CD4-positive, alpha-beta T cell (primary cell): ENCODE measurements around the gene SLC39A10. TPM values are rescaled to one million over a fixed set of nuclear protein-coding genes. Genes with fewer than 3 reads are reported as not detected.
"Not testable (repeated sequence)": the region's sequence is repeated elsewhere in the genome, so short reads cannot be mapped to it uniquely, and the experiment has no call there.

Experiments used
- ATAC-seq: fragments of 200-7000 bp; cut with Tn5 transposase; one replicate; pipeline ENCODE4 v1.10.0; 2022; ENCODE audit warnings: mild to moderate bottlenecking; ENCODE audit not compliant: poor library complexity
- CTCF ChIA-PET: fragments of 350-600 bp; sonication (Branson Sonifier 250); formaldehyde crosslinking; loops from one replicate; lab custom pipeline; 2021; ENCODE audit warnings: antibody characterized with exemption, inconsistent platforms; lab: Charles Lee
- POLR2A ChIA-PET: fragments of 350-600 bp; sonication (Branson Sonifier 250); formaldehyde crosslinking; loops from one replicate; lab custom pipeline; 2021; ENCODE audit warnings: antibody characterized with exemption, inconsistent platforms; lab: Charles Lee
- DNase-seq, 14 experiments: peaks; one replicate each; pipeline ENCODE4 v3.0.0-alpha.2; 2013 to 2020; ENCODE audit warnings: mixed read lengths in 2 of 14
- H3K27ac ChIP-seq, 2 donors: one replicate each; pipeline versions ENCODE4 v1.5.1 to v1.7.0; 2013; ENCODE audit warnings: low read length in 2 of 2, low read depth in 1 of 2, mild to moderate bottlenecking in 1 of 2
- H3K27me3 ChIP-seq, 2 experiments: 1 replicate in 1 of 2; 2 replicates in 1 of 2; pipeline versions ENCODE4 v1.6.1 to v1.7.0; 2013; ENCODE audit warnings: low read length in 2 of 2, control low read depth in 1 of 2, mild to moderate bottlenecking in 1 of 2, moderate library complexity in 1 of 2; ENCODE audit not compliant: insufficient read depth in 2 of 2, control insufficient read depth in 1 of 2
- H3K36me3 ChIP-seq: one replicate; pipeline ENCODE4 v1.6.1; 2013; ENCODE audit warnings: low read length, control low read depth; ENCODE audit not compliant: insufficient read depth
- H3K4me1 ChIP-seq: one replicate; pipeline ENCODE4 v1.6.1; 2013; ENCODE audit warnings: low read length, control low read depth; ENCODE audit not compliant: insufficient read depth
- H3K4me3 ChIP-seq: one replicate; pipeline ENCODE4 v1.5.1; 2013; ENCODE audit warnings: mild to moderate bottlenecking, low read length, moderate library complexity
- H3K9me3 ChIP-seq, 2 experiments: 1 replicate in 1 of 2; 2 replicates in 1 of 2; pipeline versions ENCODE4 v1.6.1 to v1.7.0; 2013; ENCODE audit warnings: low read length in 2 of 2, mild to moderate bottlenecking in 2 of 2, control low read depth in 1 of 2, moderate library complexity in 1 of 2; ENCODE audit not compliant: control insufficient read depth in 1 of 2, insufficient read depth in 1 of 2
- H3K27ac Mint-ChIP-seq: one replicate; pipeline ENCODE4 v1.8.0; 2020; ENCODE audit warnings: mixed read lengths
- H3K27me3 Mint-ChIP-seq: one replicate; pipeline ENCODE4 v1.8.0; 2021; ENCODE audit warnings: mixed read lengths
- H3K36me3 Mint-ChIP-seq: one replicate; pipeline ENCODE4 v1.8.0; 2021; ENCODE audit warnings: low read depth, mixed read lengths
- H3K4me1 Mint-ChIP-seq: one replicate; pipeline ENCODE4 v1.8.0; 2021; ENCODE audit warnings: low read depth, mixed read lengths
- H3K4me3 Mint-ChIP-seq: one replicate; pipeline ENCODE4 v1.8.0; 2020; ENCODE audit warnings: mild to moderate bottlenecking, mixed read lengths
- H3K9me3 Mint-ChIP-seq: one replicate; pipeline ENCODE4 v1.8.0; 2020; ENCODE audit warnings: mixed read lengths
- intact Hi-C, 2 experiments: fragments of 100-400 bp; cut with DNase I in 1 of 2; cut with micrococcal nuclease in 1 of 2; formaldehyde crosslinking; loops; one replicate each; pipeline versions ENCODE4 v1.15.1 to v1.9.0; 2023 to 2025; cut with DNase I, micrococcal nuclease
- total RNA-seq, 174 experiments: library from RNA in 2 of 174; stranded (reverse) in 2 of 174; gene quantifications; one replicate each; pipeline ENCODE4 v1.2.3 and lab custom pipeline; 2021 to 2026
- TF ChIP-seq, protein P1 (sequence below): fragments of 200-600 bp; IDR thresholded peaks from one replicate; pipeline ENCODE4 v1.8.0; 2022; ENCODE audit warnings: antibody characterized with exemption, mild to moderate bottlenecking

The SLC39A10 gene
- total RNA-seq, 2 experiments from 2014 or later: 38.2 to 39.4 TPM

DNA sequence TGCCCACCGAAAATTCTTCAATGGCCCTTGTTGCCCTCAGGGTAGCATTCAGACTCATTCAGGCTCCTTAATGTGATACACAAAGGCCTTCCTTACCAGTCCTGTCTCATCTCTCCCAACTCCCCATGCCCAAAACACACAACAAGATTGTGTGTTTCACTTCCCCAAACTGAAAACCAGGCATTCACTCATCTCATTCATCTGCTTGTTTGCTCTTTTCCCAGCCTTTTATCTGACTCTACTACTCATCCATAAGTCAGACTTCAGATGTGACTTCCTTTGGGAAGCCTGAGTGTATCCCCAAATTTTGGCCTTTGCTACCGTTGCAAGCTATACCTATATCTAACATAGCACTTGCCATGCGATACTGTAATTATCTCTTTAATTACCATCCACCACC, 9.7 kb upstream of the SLC39A10 start:
- Histone ChIP-seq H3K4me1 (peaks cover 3% of the 10 kb centered on the region), H3K9me3 (no peaks in the 10 kb centered on the region), H3K27me3 (no peaks in the 10 kb centered on the region), H3K36me3 (no peaks in the 10 kb centered on the region), H3K4me3 (no peak overlapping the region), H3K27ac (no peak overlapping the region)
- Mint-ChIP-seq H3K4me3 (no peak overlapping the region), H3K27me3 (no peaks in the 10 kb centered on the region), H3K27ac (no peak overlapping the region), H3K4me1 (peaks cover 15% of the 10 kb centered on the region), H3K9me3 (peaks cover 3% of the 10 kb centered on the region), H3K36me3 (no peaks in the 10 kb centered on the region)
- ATAC-seq: no peak
- POLR2A ChIA-PET: no interaction called here
- CTCF ChIA-PET: no interaction called here
- intact Hi-C loops: loop anchor here in 1 of 2 experiments (2.0 kb wide), 1 partner anchor 17 kb away; no protein-coding TSS in a partner anchor
- TF ChIP-seq, protein P1, sequence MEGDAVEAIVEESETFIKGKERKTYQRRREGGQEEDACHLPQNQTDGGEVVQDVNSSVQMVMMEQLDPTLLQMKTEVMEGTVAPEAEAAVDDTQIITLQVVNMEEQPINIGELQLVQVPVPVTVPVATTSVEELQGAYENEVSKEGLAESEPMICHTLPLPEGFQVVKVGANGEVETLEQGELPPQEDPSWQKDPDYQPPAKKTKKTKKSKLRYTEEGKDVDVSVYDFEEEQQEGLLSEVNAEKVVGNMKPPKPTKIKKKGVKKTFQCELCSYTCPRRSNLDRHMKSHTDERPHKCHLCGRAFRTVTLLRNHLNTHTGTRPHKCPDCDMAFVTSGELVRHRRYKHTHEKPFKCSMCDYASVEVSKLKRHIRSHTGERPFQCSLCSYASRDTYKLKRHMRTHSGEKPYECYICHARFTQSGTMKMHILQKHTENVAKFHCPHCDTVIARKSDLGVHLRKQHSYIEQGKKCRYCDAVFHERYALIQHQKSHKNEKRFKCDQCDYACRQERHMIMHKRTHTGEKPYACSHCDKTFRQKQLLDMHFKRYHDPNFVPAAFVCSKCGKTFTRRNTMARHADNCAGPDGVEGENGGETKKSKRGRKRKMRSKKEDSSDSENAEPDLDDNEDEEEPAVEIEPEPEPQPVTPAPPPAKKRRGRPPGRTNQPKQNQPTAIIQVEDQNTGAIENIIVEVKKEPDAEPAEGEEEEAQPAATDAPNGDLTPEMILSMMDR: no peak
- peak in 1 of 14 experiments; percentile 24 for DNase-seq

- ATAC-seq, DNase-seq, H3K36me3 Mint-ChIP-seq, H3K4me3 Mint-ChIP-seq, H3K36me3 ChIP-seq, H3K9me3 ChIP-seq, H3K4me3 ChIP-seq, H3K27ac ChIP-seq, H3K27me3 ChIP-seq, intact Hi-C loops, H3K4me1 ChIP-seq, H3K9me3 Mint-ChIP-seq, H3K27me3 Mint-ChIP-seq: not testable (repeated sequence)
- ChIA-PET POLR2A (interaction anchor here (0.7 kb wide), 1 partner anchor 8 kb away, joined by 3 read pairs; the partner anchor contains the start of gene SLC39A10), CTCF (interaction anchor here (0.9 kb wide), 1 partner anchor 12 kb away, joined by 3 read pairs; no protein-coding TSS in a partner anchor)
- Mint-ChIP-seq H3K4me1 (peaks cover 15% of the 10 kb centered on the region), H3K27ac (peak overlapping the region; percentile 37)
Measured at GRCh38 chr2:195648370-195648769, 8.7 kb upstream of the SLC39A10 start.

DNA sequence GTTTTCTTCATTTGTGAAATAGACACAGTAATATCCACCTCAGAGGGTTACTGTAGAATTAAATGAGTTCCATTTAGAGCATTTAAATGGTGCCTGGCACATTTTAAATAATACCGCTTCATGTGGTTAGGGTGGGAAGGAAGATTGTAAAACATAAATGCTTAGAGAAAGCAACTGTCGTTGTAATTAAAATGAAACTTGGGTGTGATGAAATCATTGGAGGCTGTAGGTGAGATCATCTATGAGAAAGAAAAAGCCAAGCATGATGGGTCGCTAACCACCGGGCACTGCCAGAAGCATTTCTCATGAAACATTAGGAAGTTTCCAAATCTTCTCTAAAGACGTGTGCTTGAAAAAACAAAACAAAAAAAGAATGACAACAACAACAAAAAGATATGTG, 8.2 kb upstream of the SLC39A10 start:
- Mint-ChIP-seq H3K27me3 (no peaks in the 10 kb centered on the region), H3K36me3 (no peaks in the 10 kb centered on the region), H3K27ac (peak overlapping the region; percentile 37), H3K9me3 (peaks cover 3% of the 10 kb centered on the region), H3K4me1 (peaks cover 15% of the 10 kb centered on the region), H3K4me3 (peak overlapping the region; percentile 25)
- H3K27me3 ChIP-seq: no peaks in the 10 kb centered on the region
- TF ChIP-seq, protein P1: no peak
- intact Hi-C loops: no loop called here
- POLR2A ChIA-PET: no interaction called here
- no peak overlapping the region for H3K27ac ChIP-seq
- no peak overlapping the region for H3K4me3 ChIP-seq
- H3K4me1 ChIP-seq: peaks cover 3% of the 10 kb centered on the region
- no peaks in the 10 kb centered on the region for H3K9me3 ChIP-seq
- no peaks in the 10 kb centered on the region for H3K36me3 ChIP-seq
- peak in 3 of 14 experiments; percentile 26 to 49 (median 37) for DNase-seq
- peak; percentile 17 for ATAC-seq
- CTCF ChIA-PET: no interaction called here

GRCh38 chr2:195649629-195650190, 7.3 kb upstream of the SLC39A10 start:
- Mint-ChIP-seq H3K4me3 (no peak overlapping the region), H3K9me3 (peaks cover 3% of the 10 kb centered on the region), H3K36me3 (no peaks in the 10 kb centered on the region), H3K27me3 (no peaks in the 10 kb centered on the region), H3K27ac (no peak overlapping the region), H3K4me1 (peaks cover 15% of the 10 kb centered on the region)
- H3K36me3 ChIP-seq: no peaks in the 10 kb centered on the region
- no peaks in the 10 kb centered on the region for H3K9me3 ChIP-seq
- TF ChIP-seq, protein P1: no peak
- ChIA-PET CTCF (no interaction called here), POLR2A (no interaction called here)
- intact Hi-C loops: loop anchor here in 1 of 2 experiments (2.0 kb wide), 1 partner anchor 67 kb away; no protein-coding TSS in a partner anchor
- H3K4me1 ChIP-seq: peaks cover 3% of the 10 kb centered on the region
- no peaks in the 10 kb centered on the region for H3K27me3 ChIP-seq
- DNase-seq (no peak), ATAC-seq (no peak)
- H3K4me3 ChIP-seq: no peak overlapping the region
- H3K27ac ChIP-seq: no peak overlapping the region
